Measurements from ENCODE around the gene CHST7. TPM values are rescaled to one million over a fixed set of nuclear protein-coding genes. Genes with fewer than 3 reads are reported as not detected.

CHST7 gene
- total and polyA plus RNA-seq, 2 of the 4 experiments (the other 2 are of a cell fraction), result 2.9 to 4.8 TPM

- Histone ChIP-seq H3K4me1 (ENCODE audit: control insufficient read depth, insufficient read depth, low read length) (peaks cover 3% of the 10 kb centered on the region; the same call in 1 of the 2 replicates), H3K9ac (ENCODE audit: low read depth, low read length) (no peak overlapping the region), H2AFZ (replicated peaks; ENCODE audit: low read length, poor library complexity) (no peak overlapping the region), H3K23ac (ENCODE audit: low read depth, low read length) (no peak overlapping the region), H2BK5ac (ENCODE audit: low read depth, low read length, poor library complexity, severe bottlenecking) (no peak overlapping the region), H3K4ac (ENCODE audit: low read depth, low read length) (no peak overlapping the region), H3K56ac (ENCODE audit: extremely low read depth, insufficient read depth, low read length) (no peak overlapping the region), H3K27ac (ENCODE audit: insufficient read depth, low read length) (no peak overlapping the region), H4K5ac (ENCODE audit: low read depth, low read length) (no peak overlapping the region), H2AK5ac (ENCODE audit: low read depth, low read length) (no peak overlapping the region), H3K36me3 (ENCODE audit: control insufficient read depth, insufficient read depth, low read length) (no peaks in the 10 kb centered on the region), H3K14ac (replicated peaks; ENCODE audit: low read depth, low read length) (no peak overlapping the region), H3K27me3 (ENCODE audit: control insufficient read depth, insufficient read depth, low read length) (peaks cover 4% of the 10 kb centered on the region; the same call in 1 of the 2 replicates), H2AK9ac (replicated peaks; ENCODE audit: low read depth, low read length, poor library complexity) (no peak overlapping the region), H3K9me1 (ENCODE audit: insufficient read depth, low read length) (no peaks in the 10 kb centered on the region), H3K79me1 (ENCODE audit: low read depth in 1 of 2, low read length in 2 of 2) (no peaks in the 10 kb centered on the region), H2BK20ac (ENCODE audit: low read depth, low read length) (no peak overlapping the region), H3K18ac (ENCODE audit: low read depth, low read length) (no peak overlapping the region), H4K8ac (ENCODE audit: low read depth in 2 of 2, low read length in 2 of 2) (no peak overlapping the region), H4K20me1 (ENCODE audit: insufficient read depth, low read length) (no peaks in the 10 kb centered on the region), H3K4me3 (ENCODE audit: insufficient read depth, low read depth, low read length) (no peak overlapping the region), H3K9me3 (ENCODE audit: control insufficient read depth, insufficient read depth, low read length) (no peaks in the 10 kb centered on the region), H3K4me2 (ENCODE audit: low read depth, low read length) (no peak overlapping the region), H2BK120ac (ENCODE audit: low read depth, low read length) (no peak overlapping the region), H4K91ac (ENCODE audit: insufficient read depth, low read depth, low read length) (no peak overlapping the region), H2BK15ac (ENCODE audit: low read depth, low read length) (no peak overlapping the region)
- ChIA-PET POLR2A (ENCODE audit: unreplicated experiment) (no interaction called here), CTCF (no interaction called here)
- in situ Hi-C loops (cut with MboI; ENCODE audit: low sequenced_read_pairs) (loop anchor here (10.0 kb wide), 1 partner anchor 92 kb away; no protein-coding TSS in a partner anchor), intact Hi-C loops (cut with micrococcal nuclease) (no loop called here), dilution Hi-C loops (cut with HindIII; ENCODE audit: low sequenced_read_pairs, unreplicated experiment) (no loop called here)
- 59% methylated on average over 3 of the region's 5 CpGs; no CpG with 5 or more reads in 1 of the 2 experiments for WGBS, 2 experiments (ENCODE audit: extremely low coverage in 2 of 2, insufficient read length in 1 of 2)
- DNase-seq, result no peak
- TF ChIP-seq CTCF (conservative IDR thresholded peaks at IDR 0.05; ENCODE audit: low read depth, low read length) (no peak), ELK1 (IDR thresholded peaks at IDR 0.05; ENCODE audit: borderline replicate concordance, low read depth, low read length) (no peak), RAD21 (IDR thresholded peaks at IDR 0.05; ENCODE audit: low read length) (no peak), USF2 (IDR thresholded peaks at IDR 0.05; ENCODE audit: low read depth, low read length) (no peak), NFE2L2 (IDR thresholded peaks at IDR 0.05; ENCODE audit: low read depth, low read length) (no peak), SMC3 (IDR thresholded peaks at IDR 0.05; ENCODE audit: low read depth, low read length) (no peak), FOS (IDR thresholded peaks at IDR 0.05; ENCODE audit: low read depth, low read length) (no peak), POLR2A (IDR thresholded peaks at IDR 0.05; ENCODE audit: low read depth, low read length) (no peak), MAZ (IDR thresholded peaks at IDR 0.05; ENCODE audit: borderline replicate concordance, low read depth, low read length) (no peak), RCOR1 (IDR thresholded peaks at IDR 0.05; ENCODE audit: insufficient replicate concordance, low read length) (no peak), CEBPB (IDR thresholded peaks at IDR 0.05; ENCODE audit: low read depth, low read length) (no peak), RFX5 (IDR thresholded peaks at IDR 0.05; ENCODE audit: low read depth, low read length) (no peak), MXI1 (IDR thresholded peaks at IDR 0.05; ENCODE audit: borderline replicate concordance, low read depth, low read length) (no peak), BHLHE40 (IDR thresholded peaks at IDR 0.05; ENCODE audit: low read depth, low read length) (no peak), CHD1 (IDR thresholded peaks at IDR 0.05; ENCODE audit: low read depth, low read length) (no peak), MAFK (IDR thresholded peaks at IDR 0.05; ENCODE audit: low read depth, low read length) (no peak)
- no TSS peak for BruUV-seq (replicated peaks)
- ATAC-seq (ENCODE audit: low read depth), result no peak
Observed at GRCh38 chrX:46647251-46647650, 73.7 kb downstream of the CHST7 start.
